ENCODE measurements around the gene MARCHF4.
A peak's percentile ranks its signal among the peaks of the same experiment; 100 is the strongest.

MARCHF4 gene

DNA sequence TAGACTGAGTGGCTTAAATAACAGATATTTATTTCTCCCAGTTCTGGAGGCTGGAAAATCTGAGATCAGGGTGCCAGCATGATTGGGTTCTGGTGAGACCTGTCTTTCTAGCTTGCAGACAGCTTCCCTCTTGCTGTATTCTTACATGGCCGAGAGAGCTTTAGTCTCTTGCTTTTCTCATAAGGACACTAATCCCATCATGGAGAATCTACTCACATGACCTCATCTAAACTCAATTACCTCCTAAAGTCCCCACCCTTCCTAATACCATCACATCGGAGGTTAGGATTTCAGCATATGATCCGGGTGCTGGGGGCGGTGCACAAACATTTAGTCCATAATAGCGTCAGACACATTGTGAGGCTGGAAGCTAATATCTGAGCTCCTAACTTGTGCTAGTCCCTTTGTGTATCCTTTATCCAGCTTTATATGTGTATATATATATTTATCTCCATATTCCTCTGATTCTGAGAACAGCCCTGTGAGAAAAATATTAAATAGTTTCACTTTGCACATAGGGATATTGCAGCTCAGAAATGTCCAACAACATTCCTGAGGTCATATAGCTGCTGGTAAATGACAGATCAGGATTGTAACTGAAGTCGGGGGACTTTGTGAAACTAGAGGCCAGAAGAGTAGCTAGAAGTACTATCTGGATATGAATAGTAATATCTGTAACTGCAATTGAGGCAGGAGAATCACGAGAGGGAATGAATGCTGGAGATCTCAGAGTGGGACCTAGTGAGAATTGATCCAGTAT lies 28.9 kb downstream of the MARCHF4 start:
- no peak for TF ChIP-seq YY2 (tag by site-specific recombination; IDR thresholded peaks at IDR 0.05)
- TF ChIP-seq, protein P1, sequence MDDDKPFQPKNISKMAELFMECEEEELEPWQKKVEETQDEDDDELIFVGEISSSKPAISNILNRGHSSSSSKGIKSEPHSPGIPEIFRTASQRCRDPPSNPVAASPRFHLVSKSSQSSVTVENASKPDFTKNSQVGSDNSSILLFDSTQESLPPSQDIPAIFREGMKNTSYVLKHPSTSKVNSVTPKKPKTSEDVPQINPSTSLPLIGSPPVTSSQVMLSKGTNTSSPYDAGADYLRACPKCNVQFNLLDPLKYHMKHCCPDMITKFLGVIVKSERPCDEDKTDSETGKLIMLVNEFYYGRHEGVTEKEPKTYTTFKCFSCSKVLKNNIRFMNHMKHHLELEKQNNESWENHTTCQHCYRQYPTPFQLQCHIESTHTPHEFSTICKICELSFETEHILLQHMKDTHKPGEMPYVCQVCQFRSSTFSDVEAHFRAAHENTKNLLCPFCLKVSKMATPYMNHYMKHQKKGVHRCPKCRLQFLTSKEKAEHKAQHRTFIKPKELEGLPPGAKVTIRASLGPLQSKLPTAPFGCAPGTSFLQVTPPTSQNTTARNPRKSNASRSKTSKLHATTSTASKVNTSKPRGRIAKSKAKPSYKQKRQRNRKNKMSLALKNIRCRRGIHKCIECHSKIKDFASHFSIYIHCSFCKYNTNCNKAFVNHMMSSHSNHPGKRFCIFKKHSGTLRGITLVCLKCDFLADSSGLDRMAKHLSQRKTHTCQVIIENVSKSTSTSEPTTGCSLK (tag by site-specific recombination; IDR thresholded peaks at IDR 0.05) = no peak
- peak; percentile 21; the same call in 1 of the 2 replicates for TF ChIP-seq KLF1 (tag by site-specific recombination; IDR thresholded peaks at IDR 0.05)
- Histone ChIP-seq H3K27ac (ENCODE audit: extremely low read depth, low read depth, low read length) (no peak overlapping the region), H3K36me3 (ENCODE audit: control insufficient read depth in 2 of 2, insufficient read depth in 1 of 2, low read length in 2 of 2) (no peaks in the 10 kb centered on the region), H3K4me3 (ENCODE audit: low read depth, low read length) (no peak overlapping the region), H3K4me1 (ENCODE audit: control insufficient read depth, insufficient read depth, low read length) (no peaks in the 10 kb centered on the region; the same call in 1 of the 2 replicates), H3K9me3 (ENCODE audit: control insufficient read depth, insufficient read depth, low read depth, low read length) (no peaks in the 10 kb centered on the region)
- ChIA-PET POLR2A (no interaction called here), CTCF (interaction anchor here (0.6 kb wide), 2 partner anchors 172 to 213 kb away, joined by 4 to 6 read pairs; no protein-coding TSS in a partner anchor)

DNA sequence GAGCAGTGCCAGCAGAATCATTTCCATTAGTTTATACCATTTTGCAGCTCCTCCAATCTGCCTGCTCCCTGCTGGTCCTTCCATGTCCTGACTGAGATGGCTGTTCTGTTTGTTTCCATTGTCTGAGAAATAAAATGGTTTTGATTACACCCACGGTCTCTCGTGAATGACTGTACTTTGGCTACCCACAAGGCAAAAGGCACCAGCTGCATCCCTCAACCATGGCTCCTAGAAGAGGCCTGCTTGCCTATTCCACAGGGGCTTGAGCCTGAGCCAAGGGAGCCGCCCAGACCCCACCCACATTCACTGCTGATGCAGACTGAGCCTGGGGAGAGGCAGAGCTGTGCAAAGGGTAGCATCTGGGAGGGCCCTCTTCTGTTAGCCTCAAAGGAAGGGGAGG lies 31.2 kb downstream of the MARCHF4 start:
- Histone ChIP-seq H3K4me3 (ENCODE audit: low read depth, low read length) (no peak overlapping the region), H3K27ac (ENCODE audit: extremely low read depth, low read depth, low read length) (no peak overlapping the region), H3K4me1 (ENCODE audit: control insufficient read depth, insufficient read depth, low read length) (no peaks in the 10 kb centered on the region; the same call in 1 of the 2 replicates), H3K36me3 (ENCODE audit: control insufficient read depth in 2 of 2, insufficient read depth in 1 of 2, low read length in 2 of 2) (no peaks in the 10 kb centered on the region), H3K9me3 (ENCODE audit: control insufficient read depth, insufficient read depth, low read depth, low read length) (no peaks in the 10 kb centered on the region)
- ChIA-PET CTCF (no interaction called here), POLR2A (no interaction called here)
- TF ChIP-seq, protein P2, sequence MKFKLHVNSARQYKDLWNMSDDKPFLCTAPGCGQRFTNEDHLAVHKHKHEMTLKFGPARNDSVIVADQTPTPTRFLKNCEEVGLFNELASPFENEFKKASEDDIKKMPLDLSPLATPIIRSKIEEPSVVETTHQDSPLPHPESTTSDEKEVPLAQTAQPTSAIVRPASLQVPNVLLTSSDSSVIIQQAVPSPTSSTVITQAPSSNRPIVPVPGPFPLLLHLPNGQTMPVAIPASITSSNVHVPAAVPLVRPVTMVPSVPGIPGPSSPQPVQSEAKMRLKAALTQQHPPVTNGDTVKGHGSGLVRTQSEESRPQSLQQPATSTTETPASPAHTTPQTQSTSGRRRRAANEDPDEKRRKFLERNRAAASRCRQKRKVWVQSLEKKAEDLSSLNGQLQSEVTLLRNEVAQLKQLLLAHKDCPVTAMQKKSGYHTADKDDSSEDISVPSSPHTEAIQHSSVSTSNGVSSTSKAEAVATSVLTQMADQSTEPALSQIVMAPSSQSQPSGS (tag by site-specific recombination; IDR thresholded peaks at IDR 0.05; ENCODE audit: low read depth) = no peak
- TF ChIP-seq, protein P3, sequence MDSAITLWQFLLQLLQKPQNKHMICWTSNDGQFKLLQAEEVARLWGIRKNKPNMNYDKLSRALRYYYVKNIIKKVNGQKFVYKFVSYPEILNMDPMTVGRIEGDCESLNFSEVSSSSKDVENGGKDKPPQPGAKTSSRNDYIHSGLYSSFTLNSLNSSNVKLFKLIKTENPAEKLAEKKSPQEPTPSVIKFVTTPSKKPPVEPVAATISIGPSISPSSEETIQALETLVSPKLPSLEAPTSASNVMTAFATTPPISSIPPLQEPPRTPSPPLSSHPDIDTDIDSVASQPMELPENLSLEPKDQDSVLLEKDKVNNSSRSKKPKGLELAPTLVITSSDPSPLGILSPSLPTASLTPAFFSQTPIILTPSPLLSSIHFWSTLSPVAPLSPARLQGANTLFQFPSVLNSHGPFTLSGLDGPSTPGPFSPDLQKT (IDR thresholded peaks at IDR 0.05; ENCODE audit: borderline replicate concordance, low read depth, low read length) = no peak
- TF ChIP-seq SP7 (tag by site-specific recombination; IDR thresholded peaks at IDR 0.05) (no peak), ZNF311 (tag by site-specific recombination; IDR thresholded peaks at IDR 0.05; ENCODE audit: borderline replicate concordance) (no peak), MZF1 (tag by site-specific recombination; IDR thresholded peaks at IDR 0.05; ENCODE audit: borderline replicate concordance) (no peak), ZNF792 (tag by site-specific recombination; IDR thresholded peaks at IDR 0.05) (no peak), ZNF157 (tag by site-specific recombination; IDR thresholded peaks at IDR 0.05) (no peak), KLF1 (tag by site-specific recombination; IDR thresholded peaks at IDR 0.05) (peak; percentile 84), EGR2 (tag by site-specific recombination; IDR thresholded peaks at IDR 0.05; ENCODE audit: low read depth) (peak; percentile 76), GFI1B (tag by site-specific recombination; IDR thresholded peaks at IDR 0.05) (no peak), ZBTB21 (tag by site-specific recombination; IDR thresholded peaks at IDR 0.05) (no peak), OVOL3 (tag by site-specific recombination; IDR thresholded peaks at IDR 0.05) (no peak), ZNF2 (tag by site-specific recombination; IDR thresholded peaks at IDR 0.05) (no peak), ZFHX2 (tag by site-specific recombination; conservative IDR thresholded peaks at IDR 0.05) (peak; percentile 78), ZNF354C (tag by site-specific recombination; IDR thresholded peaks at IDR 0.05; ENCODE audit: borderline replicate concordance, low read depth) (no peak)
- TF ChIP-seq, protein P4, sequence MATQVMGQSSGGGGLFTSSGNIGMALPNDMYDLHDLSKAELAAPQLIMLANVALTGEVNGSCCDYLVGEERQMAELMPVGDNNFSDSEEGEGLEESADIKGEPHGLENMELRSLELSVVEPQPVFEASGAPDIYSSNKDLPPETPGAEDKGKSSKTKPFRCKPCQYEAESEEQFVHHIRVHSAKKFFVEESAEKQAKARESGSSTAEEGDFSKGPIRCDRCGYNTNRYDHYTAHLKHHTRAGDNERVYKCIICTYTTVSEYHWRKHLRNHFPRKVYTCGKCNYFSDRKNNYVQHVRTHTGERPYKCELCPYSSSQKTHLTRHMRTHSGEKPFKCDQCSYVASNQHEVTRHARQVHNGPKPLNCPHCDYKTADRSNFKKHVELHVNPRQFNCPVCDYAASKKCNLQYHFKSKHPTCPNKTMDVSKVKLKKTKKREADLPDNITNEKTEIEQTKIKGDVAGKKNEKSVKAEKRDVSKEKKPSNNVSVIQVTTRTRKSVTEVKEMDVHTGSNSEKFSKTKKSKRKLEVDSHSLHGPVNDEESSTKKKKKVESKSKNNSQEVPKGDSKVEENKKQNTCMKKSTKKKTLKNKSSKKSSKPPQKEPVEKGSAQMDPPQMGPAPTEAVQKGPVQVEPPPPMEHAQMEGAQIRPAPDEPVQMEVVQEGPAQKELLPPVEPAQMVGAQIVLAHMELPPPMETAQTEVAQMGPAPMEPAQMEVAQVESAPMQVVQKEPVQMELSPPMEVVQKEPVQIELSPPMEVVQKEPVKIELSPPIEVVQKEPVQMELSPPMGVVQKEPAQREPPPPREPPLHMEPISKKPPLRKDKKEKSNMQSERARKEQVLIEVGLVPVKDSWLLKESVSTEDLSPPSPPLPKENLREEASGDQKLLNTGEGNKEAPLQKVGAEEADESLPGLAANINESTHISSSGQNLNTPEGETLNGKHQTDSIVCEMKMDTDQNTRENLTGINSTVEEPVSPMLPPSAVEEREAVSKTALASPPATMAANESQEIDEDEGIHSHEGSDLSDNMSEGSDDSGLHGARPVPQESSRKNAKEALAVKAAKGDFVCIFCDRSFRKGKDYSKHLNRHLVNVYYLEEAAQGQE (tag by site-specific recombination; IDR thresholded peaks at IDR 0.05) = no peak
- TF ChIP-seq, protein P5, sequence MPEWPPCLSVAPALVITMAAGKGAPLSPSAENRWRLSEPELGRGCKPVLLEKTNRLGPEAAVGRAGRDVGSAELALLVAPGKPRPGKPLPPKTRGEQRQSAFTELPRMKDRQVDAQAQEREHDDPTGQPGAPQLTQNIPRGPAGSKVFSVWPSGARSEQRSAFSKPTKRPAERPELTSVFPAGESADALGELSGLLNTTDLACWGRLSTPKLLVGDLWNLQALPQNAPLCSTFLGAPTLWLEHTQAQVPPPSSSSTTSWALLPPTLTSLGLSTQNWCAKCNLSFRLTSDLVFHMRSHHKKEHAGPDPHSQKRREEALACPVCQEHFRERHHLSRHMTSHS (tag by site-specific recombination; IDR thresholded peaks at IDR 0.05) = no peak
- TF ChIP-seq, protein P6, sequence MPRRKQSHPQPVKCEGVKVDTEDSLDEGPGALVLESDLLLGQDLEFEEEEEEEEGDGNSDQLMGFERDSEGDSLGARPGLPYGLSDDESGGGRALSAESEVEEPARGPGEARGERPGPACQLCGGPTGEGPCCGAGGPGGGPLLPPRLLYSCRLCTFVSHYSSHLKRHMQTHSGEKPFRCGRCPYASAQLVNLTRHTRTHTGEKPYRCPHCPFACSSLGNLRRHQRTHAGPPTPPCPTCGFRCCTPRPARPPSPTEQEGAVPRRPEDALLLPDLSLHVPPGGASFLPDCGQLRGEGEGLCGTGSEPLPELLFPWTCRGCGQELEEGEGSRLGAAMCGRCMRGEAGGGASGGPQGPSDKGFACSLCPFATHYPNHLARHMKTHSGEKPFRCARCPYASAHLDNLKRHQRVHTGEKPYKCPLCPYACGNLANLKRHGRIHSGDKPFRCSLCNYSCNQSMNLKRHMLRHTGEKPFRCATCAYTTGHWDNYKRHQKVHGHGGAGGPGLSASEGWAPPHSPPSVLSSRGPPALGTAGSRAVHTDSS (tag by site-specific recombination; IDR thresholded peaks at IDR 0.05) = no peak
- TF ChIP-seq, protein P7, sequence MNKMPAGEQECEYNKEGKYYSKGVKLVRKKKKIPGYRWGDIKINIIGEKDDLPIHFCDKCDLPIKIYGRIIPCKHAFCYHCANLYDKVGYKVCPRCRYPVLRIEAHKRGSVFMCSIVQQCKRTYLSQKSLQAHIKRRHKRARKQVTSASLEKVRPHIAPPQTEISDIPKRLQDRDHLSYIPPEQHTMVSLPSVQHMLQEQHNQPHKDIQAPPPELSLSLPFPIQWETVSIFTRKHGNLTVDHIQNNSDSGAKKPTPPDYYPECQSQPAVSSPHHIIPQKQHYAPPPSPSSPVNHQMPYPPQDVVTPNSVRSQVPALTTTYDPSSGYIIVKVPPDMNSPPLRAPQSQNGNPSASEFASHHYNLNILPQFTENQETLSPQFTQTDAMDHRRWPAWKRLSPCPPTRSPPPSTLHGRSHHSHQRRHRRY (tag by site-specific recombination; IDR thresholded peaks at IDR 0.05) = no peak
